Measurements from ENCODE around the gene GRN.

DNA sequence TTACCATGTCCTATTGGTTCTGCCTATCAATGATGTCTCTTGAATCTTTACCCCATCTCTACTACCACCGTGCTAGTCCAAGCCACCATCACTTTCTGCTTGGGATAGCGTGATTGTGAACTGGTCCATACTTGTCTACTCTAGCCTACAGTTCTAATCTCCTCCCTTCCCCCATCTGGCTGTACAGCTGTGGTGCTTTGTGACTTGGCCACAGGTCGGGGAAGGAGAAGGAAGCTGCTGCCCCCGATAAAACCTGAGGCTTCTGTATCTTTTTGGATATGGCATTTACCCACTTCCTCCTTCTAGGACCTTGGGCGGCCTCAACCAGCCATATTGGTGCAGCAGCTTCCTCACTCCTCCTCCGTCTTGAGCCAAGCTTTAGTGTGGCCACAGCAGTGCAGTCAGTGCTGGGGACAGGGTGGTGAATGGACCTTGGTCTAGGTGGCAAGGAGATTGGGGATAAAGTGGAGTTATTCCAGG is 44.7 kb downstream of the GRN start:
- TF ChIP-seq EP300 (IDR thresholded peaks at IDR 0.05; ENCODE audit: borderline replicate concordance in 1 of 2, low read depth in 1 of 2, low read length in 1 of 2) = no peak
- no peak for TF ChIP-seq SIN3A (IDR thresholded peaks at IDR 0.05; ENCODE audit: borderline replicate concordance, low read depth, low read length)
- TF ChIP-seq FOXJ3 (CRISPR knock-in tag; IDR thresholded peaks at IDR 0.05) = no peak
- TF ChIP-seq, protein P1, sequence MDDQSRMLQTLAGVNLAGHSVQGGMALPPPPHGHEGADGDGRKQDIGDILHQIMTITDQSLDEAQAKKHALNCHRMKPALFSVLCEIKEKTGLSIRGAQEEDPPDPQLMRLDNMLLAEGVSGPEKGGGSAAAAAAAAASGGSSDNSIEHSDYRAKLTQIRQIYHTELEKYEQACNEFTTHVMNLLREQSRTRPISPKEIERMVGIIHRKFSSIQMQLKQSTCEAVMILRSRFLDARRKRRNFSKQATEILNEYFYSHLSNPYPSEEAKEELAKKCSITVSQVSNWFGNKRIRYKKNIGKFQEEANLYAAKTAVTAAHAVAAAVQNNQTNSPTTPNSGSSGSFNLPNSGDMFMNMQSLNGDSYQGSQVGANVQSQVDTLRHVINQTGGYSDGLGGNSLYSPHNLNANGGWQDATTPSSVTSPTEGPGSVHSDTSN (IDR thresholded peaks at IDR 0.05) = no peak
- TF ChIP-seq SMC3 (IDR thresholded peaks at IDR 0.05; ENCODE audit: low read depth, low read length) = no peak
- TF ChIP-seq ELF1 (IDR thresholded peaks at IDR 0.05) = no peak
- TF ChIP-seq EZH2phosphoT487 (IDR thresholded peaks at IDR 0.05; ENCODE audit: borderline replicate concordance, low read depth) = no peak
- no peak for TF ChIP-seq MEF2A (IDR thresholded peaks at IDR 0.05; ENCODE audit: borderline replicate concordance, low read depth)
- no peak for TF ChIP-seq YY1 (IDR thresholded peaks at IDR 0.05; ENCODE audit: low read depth)
- TF ChIP-seq REST (IDR thresholded peaks at IDR 0.05; ENCODE audit: low read depth, low read length) = no peak

All from SK-N-SH (cell line).